Measurements from ENCODE around the gene C1QTNF5.

DNA sequence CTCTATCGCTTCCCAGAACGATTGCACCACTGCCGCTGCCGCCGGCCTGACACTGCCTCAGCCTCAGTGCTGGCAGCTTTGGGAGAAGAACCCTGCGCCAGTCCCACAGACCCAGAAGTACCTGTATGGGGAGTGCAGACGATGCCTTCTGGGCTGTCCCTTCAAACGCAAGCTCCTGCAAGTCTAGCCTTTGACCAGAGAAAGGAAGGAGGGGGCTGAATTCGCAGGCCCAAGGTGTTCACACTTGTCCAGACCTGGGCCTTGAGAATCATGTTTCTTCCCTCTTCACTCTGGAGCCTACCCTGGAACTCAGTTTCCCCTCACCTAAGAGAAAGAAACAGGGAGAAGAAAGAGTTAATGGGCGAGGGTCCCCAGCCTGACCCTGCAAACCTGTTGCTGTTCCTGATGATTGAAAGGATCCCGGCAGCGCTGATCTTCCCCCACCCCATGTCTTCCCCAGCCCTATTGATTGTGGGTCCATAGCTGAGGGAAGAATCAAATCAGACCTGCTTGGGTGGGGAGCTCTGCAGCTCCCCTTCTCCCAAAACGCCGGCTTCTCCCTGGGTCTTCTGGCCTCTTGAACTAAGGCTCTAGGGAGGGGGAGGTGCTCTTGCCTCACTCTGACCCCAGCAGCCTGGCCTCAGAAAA lies 23.0 kb downstream of the C1QTNF5 start:
- TF ChIP-seq POLR2A (IDR thresholded peaks at IDR 0.05) = peak in 1 of 2 donors; percentile 47
- TF ChIP-seq, protein P1, sequence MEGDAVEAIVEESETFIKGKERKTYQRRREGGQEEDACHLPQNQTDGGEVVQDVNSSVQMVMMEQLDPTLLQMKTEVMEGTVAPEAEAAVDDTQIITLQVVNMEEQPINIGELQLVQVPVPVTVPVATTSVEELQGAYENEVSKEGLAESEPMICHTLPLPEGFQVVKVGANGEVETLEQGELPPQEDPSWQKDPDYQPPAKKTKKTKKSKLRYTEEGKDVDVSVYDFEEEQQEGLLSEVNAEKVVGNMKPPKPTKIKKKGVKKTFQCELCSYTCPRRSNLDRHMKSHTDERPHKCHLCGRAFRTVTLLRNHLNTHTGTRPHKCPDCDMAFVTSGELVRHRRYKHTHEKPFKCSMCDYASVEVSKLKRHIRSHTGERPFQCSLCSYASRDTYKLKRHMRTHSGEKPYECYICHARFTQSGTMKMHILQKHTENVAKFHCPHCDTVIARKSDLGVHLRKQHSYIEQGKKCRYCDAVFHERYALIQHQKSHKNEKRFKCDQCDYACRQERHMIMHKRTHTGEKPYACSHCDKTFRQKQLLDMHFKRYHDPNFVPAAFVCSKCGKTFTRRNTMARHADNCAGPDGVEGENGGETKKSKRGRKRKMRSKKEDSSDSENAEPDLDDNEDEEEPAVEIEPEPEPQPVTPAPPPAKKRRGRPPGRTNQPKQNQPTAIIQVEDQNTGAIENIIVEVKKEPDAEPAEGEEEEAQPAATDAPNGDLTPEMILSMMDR (IDR thresholded peaks at IDR 0.05) = no peak

Data from heart left ventricle (tissue), 13 donors.